H9 (cell line): ENCODE measurements around the gene CAPN8. TPM values are rescaled to one million over a fixed set of nuclear protein-coding genes. Genes with fewer than 3 reads are reported as not detected.

Experiments used
- DNase-seq: peaks from one replicate; pipeline ENCODE4 v3.0.0-alpha.2; 2017
- H2AFZ ChIP-seq: one replicate; pipeline ENCODE4 v1.6.1; 2013; ENCODE audit warnings: mild to moderate bottlenecking, low read length, control low read depth, moderate library complexity
- H2AK5ac ChIP-seq: 2 replicates; pipeline ENCODE4 v1.6.1; 2013; ENCODE audit warnings: low read length, control low read depth, mixed read lengths; ENCODE audit not compliant: insufficient read length
- H2BK120ac ChIP-seq: one replicate; pipeline ENCODE4 v1.6.1; 2013; ENCODE audit warnings: low read depth, mild to moderate bottlenecking, low read length, control low read depth, inconsistent platforms; ENCODE audit not compliant: poor library complexity, severe bottlenecking
- H2BK12ac ChIP-seq: 2 replicates; pipeline ENCODE4 v1.6.1; 2013; ENCODE audit warnings: low read length, control low read depth, mixed read lengths, low read depth; ENCODE audit not compliant: insufficient read length
- H2BK15ac ChIP-seq: 2 replicates; pipeline ENCODE4 v1.6.1; 2013; ENCODE audit warnings: low read depth, low read length, control low read depth
- H2BK20ac ChIP-seq: one replicate; pipeline ENCODE4 v1.6.1; 2013; ENCODE audit warnings: low read depth, mild to moderate bottlenecking, low read length, control low read depth, inconsistent platforms; ENCODE audit not compliant: poor library complexity, severe bottlenecking
- H2BK5ac ChIP-seq: 2 replicates; pipeline ENCODE4 v1.6.1; 2013; ENCODE audit warnings: low read length, control low read depth, mixed read lengths; ENCODE audit not compliant: insufficient read length
- H3K14ac ChIP-seq: 2 replicates; pipeline ENCODE4 v1.6.1; 2013; ENCODE audit warnings: low read length, control low read depth; ENCODE audit not compliant: insufficient read depth
- H3K18ac ChIP-seq: 2 replicates; pipeline ENCODE4 v1.6.1; 2013; ENCODE audit warnings: low read depth, mild to moderate bottlenecking, mixed read lengths, low read length, control low read depth; ENCODE audit not compliant: insufficient read length
- H3K23ac ChIP-seq: 2 replicates; pipeline ENCODE4 v1.6.1; 2013; ENCODE audit warnings: low read length, control low read depth, mixed read lengths, low read depth; ENCODE audit not compliant: insufficient read length
- H3K23me2 ChIP-seq: 2 replicates; pipeline ENCODE4 v1.6.1; 2013; ENCODE audit warnings: low read depth, mild to moderate bottlenecking, mixed read lengths, low read length, control low read depth; ENCODE audit not compliant: insufficient read length, poor library complexity, severe bottlenecking
- H3K27ac ChIP-seq: 2 replicates; pipeline ENCODE4 v1.5.1; 2013; ENCODE audit warnings: low read length, control low read depth, mixed read lengths, low read depth; ENCODE audit not compliant: insufficient read length
- H3K27me3 ChIP-seq: 2 replicates; pipeline ENCODE4 v1.6.1; 2013; ENCODE audit warnings: low read length, control low read depth, inconsistent platforms; ENCODE audit not compliant: insufficient read depth
- H3K4ac ChIP-seq: 2 replicates; pipeline ENCODE4 v1.6.1; 2013; ENCODE audit warnings: low read depth, mild to moderate bottlenecking, control low read depth, inconsistent platforms, low read length, moderate library complexity
- H3K4me1 ChIP-seq: 2 replicates; pipeline ENCODE4 v1.6.1; 2013; ENCODE audit warnings: low read length, control low read depth, inconsistent platforms; ENCODE audit not compliant: insufficient read depth
- H3K4me2 ChIP-seq: 2 replicates; pipeline ENCODE4 v1.6.1; 2013; ENCODE audit warnings: low read length, control low read depth, mixed read lengths; ENCODE audit not compliant: insufficient read length, insufficient read depth
- H3K56ac ChIP-seq: 2 replicates; pipeline ENCODE4 v1.6.1; 2013; ENCODE audit warnings: low read depth, mild to moderate bottlenecking, mixed read lengths, low read length, control low read depth; ENCODE audit not compliant: insufficient read length
- H3K79me1 ChIP-seq: 2 replicates; pipeline ENCODE4 v1.6.1; 2013; ENCODE audit warnings: low read depth, mild to moderate bottlenecking, moderate library complexity, low read length, control low read depth, inconsistent platforms; ENCODE audit not compliant: insufficient read depth, poor library complexity, severe bottlenecking
- H3K79me2 ChIP-seq: 2 replicates; pipeline ENCODE4 v1.6.1; 2013; ENCODE audit warnings: low read length, control low read depth, inconsistent platforms; ENCODE audit not compliant: insufficient read depth
- H3K9ac ChIP-seq: 2 replicates; pipeline ENCODE4 v1.6.1; 2013; ENCODE audit warnings: low read length, control low read depth, mixed read lengths; ENCODE audit not compliant: insufficient read length; ENCODE audit errors: extremely low read depth
- H3K9me3 ChIP-seq: one replicate; pipeline ENCODE4 v1.6.1; 2013; ENCODE audit warnings: low read depth, low read length, inconsistent platforms; ENCODE audit not compliant: control insufficient read depth
- H3T11ph ChIP-seq: one replicate; pipeline ENCODE4 v1.6.1; 2013; ENCODE audit warnings: mild to moderate bottlenecking, low read length, control low read depth, inconsistent platforms
- H4K20me1 ChIP-seq: one replicate; pipeline ENCODE4 v1.6.1; 2013; ENCODE audit not compliant: control insufficient read depth, insufficient read length, insufficient read depth
- H4K5ac ChIP-seq: 2 replicates; pipeline ENCODE4 v1.6.1; 2013; ENCODE audit warnings: low read depth, mild to moderate bottlenecking, mixed read lengths, low read length, control low read depth; ENCODE audit not compliant: insufficient read length
- H4K8ac ChIP-seq: replicated peaks from 2 replicates; pipeline ENCODE4 v1.6.1; 2013; ENCODE audit warnings: low read length, control low read depth, mixed read lengths, low read depth; ENCODE audit not compliant: insufficient read length
- H4K91ac ChIP-seq: 2 replicates; pipeline ENCODE4 v1.6.1; 2013; ENCODE audit warnings: low read depth, mild to moderate bottlenecking, moderate library complexity, mixed read lengths, low read length, control low read depth; ENCODE audit not compliant: insufficient read length
- H3K27ac Mint-ChIP-seq, 3 experiments: 2 replicates in 2 of 3; 3 replicates in 1 of 3; pipeline ENCODE4 v1.8.0; 2020 to 2021; ENCODE audit warnings: mixed read lengths in 3 of 3, mild to moderate bottlenecking in 1 of 3, moderate library complexity in 1 of 3
- H3K27me3 Mint-ChIP-seq: 2 replicates; pipeline ENCODE4 v1.8.0; 2021; ENCODE audit warnings: low read depth, mild to moderate bottlenecking, moderate library complexity, mixed read lengths
- H3K36me3 Mint-ChIP-seq, 3 experiments: 2 replicates in 2 of 3; 3 replicates in 1 of 3; pipeline ENCODE4 v1.8.0; 2020 to 2021; ENCODE audit warnings: low read depth in 3 of 3, mixed read lengths in 3 of 3; ENCODE audit not compliant: insufficient read depth in 1 of 3
- H3K4me1 Mint-ChIP-seq, 2 experiments: 2 replicates each; pipeline ENCODE4 v1.8.0; 2020; ENCODE audit warnings: mixed read lengths in 2 of 2
- H3K4me3 Mint-ChIP-seq, 2 experiments: 2 replicates in 1 of 2; 3 replicates in 1 of 2; pipeline ENCODE4 v1.8.0; 2020 to 2021; ENCODE audit warnings: mild to moderate bottlenecking in 2 of 2, mixed read lengths in 2 of 2, moderate library complexity in 1 of 2
- H3K9me3 Mint-ChIP-seq, 2 experiments: 2 replicates in 1 of 2; 3 replicates in 1 of 2; pipeline ENCODE4 v1.8.0; 2020; ENCODE audit warnings: mild to moderate bottlenecking in 2 of 2, mixed read lengths in 2 of 2, moderate library complexity in 1 of 2
- WGBS: extraction: QIAGEN DNeasy Blood & Tissue Kit; methylation state at CpG from one replicate; pipeline ENCODE4 v1.1.7; 2013; ENCODE audit warnings: missing lambda C conversion rate, low lambda C conversion rate, mixed read lengths; ENCODE audit not compliant: insufficient read length; ENCODE audit errors: extremely low coverage; 5-methylcytosine and 5-hydroxymethylcytosine counted together
- total RNA-seq: library from RNA; stranded (reverse); gene quantifications from 2 replicates; pipeline ENCODE4 v1.2.1, GENCODE V29; 2021
- TF ChIP-seq, protein P1 (sequence below): fragments of 200-600 bp; sonication (generic); conservative IDR thresholded peaks from 3 replicates; pipeline ENCODE4 v1.8.0; 2021; ENCODE audit warnings: antibody characterized with exemption, mild to moderate bottlenecking

CAPN8 gene
- total RNA-seq, 1 experiment from 2014 or later = not detected

DNA sequence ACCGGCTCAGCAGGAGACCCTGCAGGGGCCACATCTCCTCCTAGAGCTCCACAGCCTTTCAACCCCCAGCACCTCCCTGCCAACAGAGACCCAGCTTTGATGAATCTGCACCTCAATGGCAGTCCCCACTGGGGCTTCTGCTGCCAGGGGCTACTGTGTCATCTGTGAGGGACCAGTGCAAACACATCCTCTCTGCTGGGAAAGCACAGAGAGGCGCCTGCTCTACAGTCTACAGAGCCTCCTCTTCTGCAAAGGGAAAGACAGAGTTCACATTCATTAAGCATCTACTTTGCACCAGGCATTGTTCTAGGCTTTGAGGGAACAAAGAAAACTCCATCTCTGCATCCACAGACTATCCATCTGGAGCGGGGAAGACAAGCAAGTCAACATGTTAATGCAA, 125.8 kb downstream of the CAPN8 start:
- Histone ChIP-seq H3K23me2 (no peaks in the 10 kb centered on the region), H3K23ac (no peak overlapping the region), H4K5ac (no peak overlapping the region), H2AFZ (no peak overlapping the region), H3K4me2 (no peak overlapping the region), H4K8ac (no peak overlapping the region), H3K14ac (no peak overlapping the region; the same call in 1 of the 2 replicates), H2BK5ac (no peak overlapping the region), H3K4ac (no peak overlapping the region), H2BK12ac (no peak overlapping the region), H2BK15ac (no peak overlapping the region), H2BK120ac (no peak overlapping the region), H2BK20ac (no peak overlapping the region), H3K9me3 (no peaks in the 10 kb centered on the region), H3K79me1 (no peaks in the 10 kb centered on the region), H3K4me1 (no peaks in the 10 kb centered on the region), H3T11ph (no peak overlapping the region), H4K20me1 (no peaks in the 10 kb centered on the region), H3K9ac (no peak overlapping the region), H3K79me2 (no peaks in the 10 kb centered on the region), H2AK5ac (no peak overlapping the region), H3K27ac (no peak overlapping the region), H3K18ac (no peak overlapping the region), H4K91ac (no peak overlapping the region), H3K56ac (no peak overlapping the region), H3K27me3 (no peaks in the 10 kb centered on the region)
- Mint-ChIP-seq H3K27ac (no peak overlapping the region), H3K36me3 (no peaks in the 10 kb centered on the region), H3K4me1 (peaks cover 12 to 14% of the 10 kb centered on the region in 2 experiments), H3K4me3 (no peak overlapping the region), H3K9me3 (no peaks in the 10 kb centered on the region), H3K27me3 (no peaks in the 10 kb centered on the region; the same call in none of the 2 replicates)
- TF ChIP-seq, protein P1, sequence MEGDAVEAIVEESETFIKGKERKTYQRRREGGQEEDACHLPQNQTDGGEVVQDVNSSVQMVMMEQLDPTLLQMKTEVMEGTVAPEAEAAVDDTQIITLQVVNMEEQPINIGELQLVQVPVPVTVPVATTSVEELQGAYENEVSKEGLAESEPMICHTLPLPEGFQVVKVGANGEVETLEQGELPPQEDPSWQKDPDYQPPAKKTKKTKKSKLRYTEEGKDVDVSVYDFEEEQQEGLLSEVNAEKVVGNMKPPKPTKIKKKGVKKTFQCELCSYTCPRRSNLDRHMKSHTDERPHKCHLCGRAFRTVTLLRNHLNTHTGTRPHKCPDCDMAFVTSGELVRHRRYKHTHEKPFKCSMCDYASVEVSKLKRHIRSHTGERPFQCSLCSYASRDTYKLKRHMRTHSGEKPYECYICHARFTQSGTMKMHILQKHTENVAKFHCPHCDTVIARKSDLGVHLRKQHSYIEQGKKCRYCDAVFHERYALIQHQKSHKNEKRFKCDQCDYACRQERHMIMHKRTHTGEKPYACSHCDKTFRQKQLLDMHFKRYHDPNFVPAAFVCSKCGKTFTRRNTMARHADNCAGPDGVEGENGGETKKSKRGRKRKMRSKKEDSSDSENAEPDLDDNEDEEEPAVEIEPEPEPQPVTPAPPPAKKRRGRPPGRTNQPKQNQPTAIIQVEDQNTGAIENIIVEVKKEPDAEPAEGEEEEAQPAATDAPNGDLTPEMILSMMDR = no peak
- WGBS = no CpG with 5 or more reads among the region's 3 CpGs
- DNase-seq = no peak
